ENCODE measurements around the gene LCN9.
"Not testable (repeated sequence)": the region's sequence is repeated elsewhere in the genome, so short reads cannot be mapped to it uniquely, and the experiment has no call there.

Gene LCN9

DNA sequence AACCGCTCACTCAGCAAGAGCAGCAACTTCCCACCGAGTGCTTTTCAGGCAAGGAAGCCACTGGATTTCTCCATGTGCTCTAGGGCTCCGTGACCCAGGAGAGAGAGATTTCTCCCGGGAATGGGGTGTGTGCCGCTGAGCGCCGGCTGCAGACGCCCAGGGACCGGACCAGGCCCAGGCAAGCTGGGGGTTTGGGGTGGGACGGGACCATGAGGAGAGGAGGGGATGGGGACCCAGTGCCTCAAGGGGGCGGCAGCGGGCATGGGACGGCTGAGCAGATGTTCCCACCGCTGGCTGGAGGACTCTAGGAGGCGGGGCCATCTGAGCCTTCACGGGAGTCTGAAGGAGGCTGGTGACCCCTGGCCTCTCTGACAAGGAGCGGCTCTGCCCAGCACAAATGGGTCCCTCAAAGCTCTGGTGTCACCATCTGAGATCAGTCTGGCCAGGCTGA lies 8.5 kb downstream of the LCN9 start:
- no peak for DNase-seq (ENCODE audit: low spot score)

DNA sequence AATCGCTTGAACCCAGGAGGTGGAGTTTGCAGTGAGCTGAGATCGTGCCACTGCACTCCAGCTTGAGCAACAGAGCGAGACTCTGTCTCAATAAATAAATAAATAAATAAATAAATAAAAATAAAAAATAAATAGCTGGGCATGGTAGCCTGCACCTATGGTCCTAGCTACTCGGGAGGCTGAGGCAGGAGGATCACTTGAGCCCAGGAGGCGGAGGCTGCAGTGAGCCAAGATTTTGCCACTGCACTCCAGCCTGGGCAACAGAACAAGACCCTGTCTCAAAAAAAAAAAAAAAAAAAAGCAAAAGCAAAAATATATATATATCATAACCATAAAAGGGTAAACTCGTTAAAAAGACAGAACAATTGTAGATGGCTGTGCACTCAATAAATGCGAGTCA lies 9.7 kb downstream of the LCN9 start:
- DNase-seq (ENCODE audit: low spot score), result not testable (repeated sequence)

DNA sequence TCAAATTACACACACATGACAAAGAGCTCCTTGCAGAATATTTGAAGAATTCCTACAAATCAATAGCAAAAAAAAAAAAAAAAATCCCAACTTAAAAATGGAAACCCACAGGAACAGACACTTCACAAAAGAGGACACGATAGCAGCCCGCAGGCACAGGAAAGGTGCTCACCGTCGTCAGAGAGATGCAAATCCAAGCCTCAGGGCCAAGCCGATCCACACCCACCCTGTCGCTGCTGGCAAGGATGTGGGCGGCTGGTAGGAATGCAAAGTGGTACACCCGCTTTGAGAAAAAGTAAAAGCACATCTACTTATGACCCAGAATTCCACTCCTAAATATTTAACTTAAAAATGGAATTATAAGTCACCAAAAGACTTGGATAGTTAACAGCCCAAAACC lies 10.8 kb downstream of the LCN9 start:
- no peak for DNase-seq (ENCODE audit: low spot score)

DNA sequence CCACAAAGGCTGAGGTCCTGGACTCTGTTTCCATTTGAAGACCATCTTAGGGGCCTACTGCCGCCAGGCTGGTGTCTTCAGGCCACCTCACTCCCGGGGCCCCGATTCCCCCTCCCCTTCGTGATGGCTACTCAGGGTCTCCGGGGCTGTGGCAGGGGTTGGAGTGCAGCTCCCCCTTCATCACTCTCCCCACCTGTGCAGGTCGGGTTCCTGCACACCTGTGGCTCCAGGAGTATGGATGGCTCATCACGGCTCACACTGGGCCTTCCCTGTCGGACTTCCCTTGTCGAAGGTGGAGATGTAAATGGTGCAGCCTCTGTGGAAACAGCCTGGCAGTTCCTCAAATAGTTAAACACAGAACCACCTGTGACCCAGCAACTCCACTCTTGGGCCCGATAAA lies 11.9 kb downstream of the LCN9 start:
- no peak for DNase-seq (ENCODE audit: low spot score)

DNA sequence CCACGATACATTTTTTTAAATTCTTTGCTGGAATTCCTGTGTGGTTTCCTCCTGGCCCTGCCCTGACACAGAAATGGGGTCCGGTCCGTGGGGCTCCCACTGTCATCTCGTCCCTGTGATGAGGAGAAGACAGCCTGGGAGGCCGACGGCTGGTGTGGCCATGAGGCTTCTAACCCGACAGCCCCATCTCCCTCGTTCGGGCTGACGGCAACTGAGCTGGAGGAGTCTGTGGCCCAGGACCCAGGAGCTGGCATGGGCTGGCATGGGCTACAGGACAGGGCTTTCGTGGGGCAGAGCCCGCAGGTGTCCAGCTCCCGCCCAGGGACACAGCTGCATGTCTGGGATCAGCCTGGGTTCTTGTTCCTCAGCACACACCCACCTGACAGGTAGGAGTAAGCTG lies 13.8 kb downstream of the LCN9 start:
- no peak for DNase-seq (ENCODE audit: low spot score)

DNA sequence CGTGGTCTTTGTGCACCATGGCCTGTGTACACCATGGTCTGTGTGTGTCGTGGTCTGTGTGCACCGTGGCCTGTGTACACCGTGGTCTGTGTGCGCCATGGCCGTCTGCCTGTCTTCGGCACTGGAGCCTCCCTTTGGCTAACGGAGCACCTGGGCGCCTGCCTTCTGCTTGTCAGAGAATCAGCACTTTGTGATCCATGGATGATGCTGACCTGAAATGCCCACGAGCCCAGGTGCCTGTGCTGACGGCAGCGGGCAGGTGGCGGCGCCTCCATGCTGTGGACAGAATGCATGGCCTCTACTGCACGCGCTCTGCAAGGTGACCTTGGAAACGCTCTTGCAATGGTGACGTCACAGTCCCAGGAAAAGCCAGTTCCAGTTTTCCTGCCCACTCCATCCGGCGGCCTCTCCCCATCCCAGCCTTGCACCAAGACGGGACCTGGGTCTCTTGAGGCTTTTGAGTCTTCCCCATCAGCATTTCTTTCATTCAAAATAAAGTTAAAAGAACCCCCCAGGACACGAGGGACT lies 14.6 kb downstream of the LCN9 start:
- no peak for DNase-seq (ENCODE audit: low spot score)

DNA sequence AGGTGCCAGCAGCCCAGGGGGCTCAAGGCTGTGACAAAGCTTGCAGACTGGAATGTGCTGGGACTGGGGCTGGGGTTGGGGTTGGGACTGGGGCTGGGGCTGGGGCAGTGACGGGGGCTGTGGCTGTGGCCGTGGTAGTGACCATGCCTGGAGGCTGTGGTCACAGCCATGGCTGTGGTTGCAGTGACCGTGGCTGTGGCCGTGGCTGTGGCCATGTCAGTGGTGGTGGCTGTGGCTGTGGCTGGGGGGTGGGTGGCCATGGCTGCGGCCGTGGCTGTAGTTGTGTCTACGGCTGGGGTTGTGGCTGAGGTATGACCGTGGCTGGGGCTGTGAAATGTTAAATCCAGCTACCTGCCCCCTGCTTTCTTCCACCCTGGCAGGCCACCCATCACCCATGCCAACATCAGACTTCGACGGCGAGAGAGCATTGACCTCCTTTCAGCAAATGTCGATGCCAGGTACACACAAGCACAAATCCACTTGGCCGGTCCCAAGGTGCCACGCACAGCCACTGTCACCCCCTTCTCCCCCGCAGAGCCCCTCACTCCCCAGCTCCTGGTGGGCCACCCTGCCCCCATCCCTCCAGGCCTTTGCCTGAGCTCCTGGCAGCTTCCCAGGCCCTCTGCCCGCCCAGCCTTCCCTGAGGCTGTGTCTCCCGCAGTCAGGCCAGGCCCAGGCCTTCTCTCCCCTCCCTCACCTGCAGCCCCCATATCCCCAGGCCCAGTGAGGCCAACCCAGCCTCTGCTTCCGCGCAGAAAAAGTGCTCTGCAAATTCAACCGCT lies 15.3 kb downstream of the LCN9 start:
- no peak for DNase-seq (ENCODE audit: low spot score)

DNA sequence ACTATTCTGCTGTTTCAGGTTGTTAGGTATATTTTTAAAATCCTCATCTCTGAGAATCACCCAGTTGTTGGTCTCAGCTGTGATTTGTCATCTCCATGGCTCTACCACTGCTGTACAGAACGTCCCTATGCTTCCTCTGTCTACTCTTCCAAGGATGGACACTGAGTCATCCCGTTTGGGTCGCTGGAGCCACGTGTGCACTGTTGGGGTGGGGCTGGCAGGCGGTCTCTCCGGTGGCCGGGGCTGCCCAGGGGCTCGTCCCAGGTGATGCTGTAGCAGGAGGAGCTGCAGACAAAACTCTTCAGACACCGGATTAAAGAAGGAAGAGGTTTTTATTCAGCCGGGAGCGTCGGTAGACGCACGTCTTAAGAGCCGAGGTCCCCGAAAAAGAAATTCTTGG lies 16.9 kb downstream of the LCN9 start:
- DNase-seq (ENCODE audit: low spot score), result no peak

DNA sequence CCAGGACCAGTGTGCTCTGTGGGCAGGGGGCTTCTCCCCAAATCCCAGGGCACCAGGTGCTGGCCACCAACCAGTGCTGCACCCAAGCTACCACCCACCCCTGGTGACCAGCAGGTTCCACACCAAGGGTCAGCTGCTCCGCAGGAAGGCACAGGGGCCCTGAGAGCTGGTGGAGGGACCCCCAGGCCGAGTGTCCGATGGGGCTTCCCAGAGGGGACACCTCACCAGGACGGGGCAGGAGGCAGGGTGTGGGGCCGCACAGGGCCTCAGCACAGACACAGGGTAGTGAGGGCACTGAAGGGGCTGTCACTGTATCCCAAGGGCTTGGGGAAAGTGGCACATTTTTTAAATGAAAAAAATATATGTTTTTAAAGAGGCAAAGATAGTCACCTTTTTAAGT lies 18.1 kb downstream of the LCN9 start:
- no peak for DNase-seq (ENCODE audit: low spot score)

DNA sequence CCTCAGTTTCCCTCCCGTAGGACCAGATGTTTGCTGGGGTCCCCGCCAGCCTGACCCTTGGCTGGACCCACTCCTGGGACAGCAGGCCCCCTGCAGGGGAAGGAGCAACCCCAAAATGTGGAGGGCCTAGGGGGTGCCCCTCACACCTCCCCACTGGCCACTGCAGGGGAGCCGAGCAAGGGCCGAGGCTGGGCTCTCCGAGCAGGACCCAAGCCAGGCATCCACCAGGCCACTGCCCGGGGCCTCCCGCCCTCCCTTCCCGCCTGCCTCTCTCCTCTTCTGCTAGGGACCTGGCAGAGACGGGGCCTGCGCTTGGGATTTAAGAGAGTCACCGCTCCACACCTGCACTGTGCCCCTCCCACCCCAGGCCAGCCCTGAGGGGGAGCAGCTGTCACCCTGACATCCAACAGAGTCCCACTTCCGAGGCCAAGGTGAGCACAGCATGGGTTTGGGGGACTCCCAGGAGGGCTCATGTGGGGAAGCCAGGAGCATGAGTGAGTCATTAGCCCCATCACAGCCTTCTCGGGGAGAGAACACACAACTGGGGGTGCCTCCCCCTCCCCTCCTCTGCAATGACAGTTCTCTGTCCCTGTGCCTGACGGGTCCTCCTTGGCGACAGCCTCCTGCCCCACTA lies 20.4 kb downstream of the LCN9 start:
- DNase-seq (ENCODE audit: low spot score), result no peak

DNA sequence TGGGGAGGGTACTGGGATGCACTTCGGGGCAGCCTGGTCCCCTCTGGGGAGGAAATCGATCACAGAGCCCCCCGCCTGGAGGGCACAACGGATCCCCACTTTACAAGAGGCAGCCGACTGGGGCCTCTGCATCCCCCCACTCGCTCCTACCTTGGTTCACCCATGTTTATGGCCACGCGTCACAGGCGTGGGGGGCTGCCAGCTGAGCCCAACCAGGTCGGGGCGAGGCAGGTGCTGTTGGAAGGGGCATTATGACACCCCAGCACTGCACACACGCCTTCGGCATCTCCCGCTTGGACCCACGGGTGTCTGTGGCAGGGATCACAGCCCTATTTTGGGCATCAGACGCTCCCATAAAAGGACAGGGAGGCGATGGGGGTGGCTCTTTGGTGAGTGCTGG lies 21.6 kb downstream of the LCN9 start:
- DNase-seq (ENCODE audit: low spot score), result no peak

DNA sequence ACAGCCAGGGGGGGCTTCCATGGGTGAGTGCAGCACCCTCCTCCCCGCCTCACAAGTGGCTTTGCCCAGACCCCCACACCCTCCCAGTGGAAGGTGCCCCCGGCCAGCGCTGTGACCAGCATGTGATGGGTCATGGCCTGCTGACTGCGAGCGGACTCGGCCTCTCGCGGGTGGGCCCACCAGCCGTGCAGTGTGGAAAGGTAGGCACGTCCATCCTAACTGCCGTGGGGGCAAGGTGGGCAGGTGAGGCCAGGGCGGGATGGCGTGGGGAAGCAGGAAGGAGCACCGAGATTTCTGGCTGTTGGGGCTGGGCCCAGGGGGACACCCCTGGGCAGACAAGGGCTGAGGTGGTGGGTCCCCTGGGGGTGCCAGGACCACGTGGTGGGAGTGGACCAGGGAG lies 24.1 kb downstream of the LCN9 start:
- no peak for DNase-seq (ENCODE audit: low spot score)

DNA sequence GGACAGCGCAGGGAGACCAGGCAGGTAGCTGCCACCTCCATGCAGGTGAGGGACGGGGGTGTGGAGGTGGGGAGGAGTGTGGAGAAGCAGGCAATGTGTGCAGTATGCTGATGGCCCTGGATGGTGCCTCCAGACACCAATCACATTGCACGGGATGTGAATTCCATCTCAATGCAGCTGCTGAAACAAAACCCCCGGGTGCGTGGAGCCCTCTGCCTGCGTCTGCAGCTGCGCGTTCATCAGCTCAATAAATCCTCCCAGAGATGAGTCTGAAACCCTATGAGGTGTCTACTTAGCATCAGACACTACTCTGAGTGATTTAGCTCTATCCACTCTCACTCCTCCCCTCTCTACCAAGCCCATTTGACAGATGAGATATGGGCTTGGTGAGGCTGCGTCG lies 25.9 kb downstream of the LCN9 start:
- DNase-seq (ENCODE audit: low spot score), result no peak

DNA sequence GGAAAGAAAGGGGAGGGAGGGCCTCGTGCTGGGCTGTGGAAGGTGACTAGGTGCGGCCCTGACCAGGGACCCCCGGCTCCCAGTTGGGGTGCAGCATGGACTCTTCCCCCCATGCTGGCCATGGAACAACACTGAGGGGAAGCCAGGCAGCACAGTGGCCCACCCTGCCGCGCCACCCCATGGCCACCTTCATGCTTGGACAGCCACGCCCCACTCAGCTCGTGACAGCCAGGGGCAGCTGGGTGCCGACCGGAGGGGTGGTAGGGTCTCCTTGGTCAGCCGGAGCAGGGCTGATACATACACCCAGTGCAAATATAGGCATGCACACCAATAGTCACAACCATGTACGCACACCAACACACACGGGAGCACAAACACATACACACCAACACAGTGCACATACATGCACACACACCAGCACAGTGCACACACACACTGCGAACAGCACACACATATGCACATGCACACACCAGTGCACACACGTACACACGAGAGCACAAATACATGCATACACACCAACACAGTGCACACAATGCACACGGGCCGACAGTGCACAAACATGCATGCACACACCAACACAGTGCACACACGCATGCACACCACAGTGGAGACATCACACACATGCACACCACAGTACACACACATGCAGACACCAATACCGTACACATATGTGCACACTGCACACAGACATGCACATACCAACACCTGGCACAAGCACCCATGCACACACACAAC lies 27.9 kb downstream of the LCN9 start:
- no peak for DNase-seq (ENCODE audit: low spot score)

DNA sequence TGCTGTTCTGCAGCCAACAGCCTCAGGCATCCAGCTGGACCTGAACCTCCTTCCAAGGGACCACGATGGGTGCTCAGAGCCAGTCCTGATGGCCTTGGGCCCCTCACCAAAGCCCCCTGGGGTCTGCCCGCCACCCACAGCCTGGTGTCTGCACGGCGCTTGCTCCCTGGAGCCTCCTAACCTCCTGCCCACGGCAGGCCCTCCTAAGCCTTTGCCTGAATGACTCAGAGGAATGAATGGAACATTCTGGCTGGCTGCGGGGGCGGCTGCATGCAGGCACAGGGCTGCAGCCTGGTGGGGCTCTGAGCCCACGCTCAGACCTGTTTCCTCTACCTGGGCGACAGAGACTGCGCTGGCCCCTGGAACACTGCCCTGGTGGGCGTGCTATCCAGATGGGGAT lies 29.3 kb downstream of the LCN9 start:
- no peak for DNase-seq (ENCODE audit: low spot score)

DNA sequence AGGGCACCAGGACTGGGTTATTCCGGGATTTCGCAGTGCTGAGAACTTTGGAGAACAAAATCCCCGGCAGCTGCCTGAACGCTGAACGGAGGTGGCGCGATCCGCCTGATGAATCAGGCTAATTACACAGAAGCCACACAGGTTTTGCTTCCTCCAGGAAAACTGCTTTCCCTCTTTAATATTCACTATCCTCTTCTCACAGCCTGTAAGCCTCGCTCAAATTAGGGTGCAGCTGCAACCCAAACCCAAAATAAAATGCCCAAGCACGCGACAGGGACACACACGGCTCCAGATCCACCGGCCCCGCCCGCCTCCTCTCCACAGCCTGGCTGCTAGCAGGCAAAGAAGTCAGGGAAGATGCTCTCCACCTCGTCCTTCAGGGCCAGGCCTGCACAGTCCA lies 30.2 kb downstream of the LCN9 start:
- DNase-seq (ENCODE audit: low spot score), result no peak

DNA sequence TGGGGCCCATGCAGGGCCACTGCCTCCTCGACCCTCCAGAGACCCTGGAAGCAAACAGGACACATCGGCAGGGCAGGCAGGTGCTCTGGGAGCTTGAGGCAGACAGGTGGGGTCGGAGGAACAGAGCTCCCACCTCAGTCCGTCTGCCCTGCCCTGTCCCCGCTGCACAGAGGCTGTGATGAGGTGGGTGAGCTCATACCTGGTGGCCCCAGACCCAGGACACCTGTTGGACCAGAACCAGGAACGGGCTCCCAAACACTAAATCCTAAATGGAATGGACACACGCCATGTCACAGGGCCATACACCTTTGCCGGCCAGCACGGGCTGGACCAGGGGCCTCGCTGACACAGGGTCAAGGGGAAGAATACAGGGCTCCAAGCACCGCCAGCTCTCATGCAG lies 30.7 kb downstream of the LCN9 start:
- DNase-seq (ENCODE audit: low spot score), result no peak

DNA sequence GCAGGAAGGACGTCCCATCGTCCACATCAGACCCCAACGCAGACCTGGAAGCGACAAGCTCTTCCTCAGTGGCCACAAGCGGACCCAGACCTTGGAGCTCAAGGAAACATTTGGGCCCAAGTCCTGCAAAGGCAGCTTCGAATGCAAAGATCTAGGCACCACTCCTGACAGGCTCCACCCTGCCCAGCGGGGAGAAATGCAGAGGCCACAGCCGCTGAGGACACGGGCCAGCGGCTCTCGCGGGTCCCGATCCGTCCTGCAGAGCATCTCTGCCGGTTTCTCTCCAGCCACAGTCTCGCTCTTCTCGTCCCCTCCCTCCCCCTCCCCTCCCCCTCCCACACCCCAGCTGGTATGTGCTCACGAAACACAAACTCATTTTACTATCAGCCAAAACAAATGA lies 31.3 kb downstream of the LCN9 start:
- no peak for DNase-seq (ENCODE audit: low spot score)

DNA sequence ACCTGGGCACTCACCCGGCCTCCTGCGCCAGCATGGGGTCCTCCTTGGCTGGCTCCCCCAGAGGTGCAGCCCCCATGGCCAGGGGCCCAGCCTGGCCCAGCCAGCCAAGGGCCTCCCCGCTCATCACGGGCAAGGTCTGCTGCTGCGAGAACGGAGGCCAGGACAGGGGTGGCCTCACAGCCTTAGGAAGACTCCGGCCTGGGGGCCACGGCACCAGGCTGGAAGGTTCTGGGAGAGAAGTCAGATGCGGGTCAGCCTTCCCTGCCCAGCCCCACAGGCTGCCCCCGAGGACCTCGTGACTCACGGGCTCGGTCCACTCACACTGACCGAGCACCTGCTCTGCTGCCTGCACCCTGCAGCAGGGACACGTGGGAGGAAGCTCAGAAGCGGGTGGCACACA lies 31.9 kb downstream of the LCN9 start:
- no peak for DNase-seq (ENCODE audit: low spot score)

DNA sequence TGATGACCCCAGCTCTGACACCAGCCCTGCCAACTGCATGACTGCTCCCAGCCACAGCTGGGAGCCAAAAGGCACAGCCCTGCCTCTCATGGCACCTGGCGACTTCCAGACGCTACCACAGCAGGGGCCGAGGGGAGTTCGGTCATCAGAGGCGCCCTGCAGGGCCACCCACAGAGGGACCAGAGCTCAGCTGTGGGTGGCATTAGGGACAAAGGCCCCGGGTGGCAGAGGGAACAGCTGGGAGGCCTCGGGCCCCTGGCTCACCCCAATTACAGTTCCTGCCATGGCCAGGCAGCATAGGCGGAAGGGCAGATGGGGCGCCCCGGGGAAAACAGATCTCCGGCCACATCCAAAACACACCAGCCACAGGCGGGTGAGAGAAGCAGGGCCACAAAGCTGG lies 32.5 kb downstream of the LCN9 start:
- DNase-seq (ENCODE audit: low spot score), result no peak

DNA sequence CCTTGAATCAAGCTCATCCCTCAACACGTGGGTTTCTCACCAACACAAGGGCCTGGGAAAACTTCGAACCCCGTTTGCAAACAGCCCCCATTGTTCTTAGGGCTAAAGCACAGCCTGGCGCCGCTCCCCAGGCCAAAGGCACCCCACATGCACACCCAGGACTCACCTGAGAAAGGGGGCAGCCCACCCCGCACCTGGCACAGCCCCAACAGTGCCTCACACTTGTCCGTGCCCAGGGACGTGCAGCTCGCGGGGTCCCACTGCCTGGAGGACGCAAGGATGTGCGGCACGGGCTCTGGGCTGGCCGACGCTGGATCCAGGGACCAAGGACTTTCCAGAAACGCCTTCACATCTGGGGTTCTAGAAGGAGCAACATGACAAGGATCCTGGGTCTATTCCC lies 33.3 kb downstream of the LCN9 start:
- no peak for DNase-seq (ENCODE audit: low spot score)

DNA sequence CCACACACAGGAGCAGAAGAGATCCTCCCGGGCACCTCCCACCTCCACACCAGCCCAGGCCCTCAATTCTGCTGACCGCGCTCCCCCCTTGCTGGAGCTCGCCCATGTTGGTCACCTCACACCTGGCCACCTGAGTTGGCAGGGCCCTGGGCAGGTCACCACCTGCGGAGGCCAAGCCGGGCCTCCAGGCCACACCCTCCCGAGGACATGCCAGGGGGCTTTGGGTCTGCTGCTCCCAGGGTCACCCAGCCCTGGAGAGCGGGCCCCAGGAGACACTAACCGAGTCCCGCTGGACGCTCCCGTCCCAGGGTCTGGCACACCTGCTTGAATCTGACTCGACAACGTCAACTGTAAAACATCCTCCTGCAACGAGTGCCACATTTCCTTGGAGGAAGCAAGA lies 34.1 kb downstream of the LCN9 start:
- DNase-seq (ENCODE audit: low spot score), result no peak

DNA sequence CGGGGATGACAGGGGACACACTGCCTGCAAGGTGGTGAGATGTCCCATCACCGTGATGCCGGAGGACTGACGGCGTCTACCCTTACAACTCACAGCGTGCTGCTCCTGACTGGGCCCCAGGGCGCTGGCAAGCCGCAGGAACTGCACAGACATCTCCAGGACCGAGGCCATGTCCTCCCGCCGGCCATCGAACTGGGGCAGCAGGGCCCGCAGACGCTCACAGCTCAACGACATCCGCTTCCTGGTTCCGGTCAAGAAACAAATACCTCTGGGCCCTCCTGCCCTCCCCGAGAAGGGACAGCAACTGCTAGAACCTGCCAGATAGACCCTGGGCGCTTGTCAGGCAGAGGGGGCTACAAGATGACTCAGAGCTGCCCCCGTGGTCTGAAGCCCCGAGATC lies 35.1 kb downstream of the LCN9 start:
- DNase-seq (ENCODE audit: low spot score), result no peak

All from CD4-positive, alpha-beta T cell treated with Interleukin-2 at 100 ng/mL for 4 hours (primary cell).